NT2/D1 (cell line): Measurements from ENCODE around the gene PLOD1.

ENCODE experiments used
- SUZ12 ChIP-seq: IDR thresholded peaks from 2 replicates; pipeline ENCODE4 v1.6.1; 2011; ENCODE audit not compliant: insufficient read length, insufficient read depth; ENCODE audit errors: extremely low read depth
- YY1 ChIP-seq: IDR thresholded peaks from 2 replicates; pipeline ENCODE4 v1.6.1; 2011; ENCODE audit not compliant: insufficient read length, insufficient read depth
- ZNF274 ChIP-seq: IDR thresholded peaks from 2 replicates; pipeline ENCODE4 v1.6.1; 2011; ENCODE audit warnings: mild to moderate bottlenecking, low read depth, low read length

- TF ChIP-seq ZNF274 (no peak), YY1 (no peak), SUZ12 (no peak)
These were observed 26.3 kb upstream of the PLOD1 start for GRCh38 chr1:11908095-11908675.
